Common myeloid progenitor, CD34-positive (primary cell): Measurements from ENCODE around the gene ZNF583.

Experiments used
- CTCF ChIA-PET: fragments of 350-600 bp; sonication (Branson Sonifier 250); formaldehyde crosslinking; loops from one replicate; lab custom pipeline; 2021; ENCODE audit warnings: antibody characterized with exemption; lab: Charles Lee
- POLR2A ChIA-PET: fragments of 350-600 bp; sonication (Branson Sonifier 250); formaldehyde crosslinking; loops from one replicate; lab custom pipeline; 2021; ENCODE audit warnings: antibody characterized with exemption; lab: Charles Lee
- DNase-seq, 3 donors: peaks; one replicate each; pipeline versions ENCODE4 v3.0.0 to v3.0.0-alpha.2; 2013
- H3K27ac ChIP-seq, 2 experiments: 1 replicate in 1 of 2; 2 replicates in 1 of 2; pipeline ENCODE4 v1.7.0; 2013; ENCODE audit warnings: inconsistent platforms in 2 of 2, low read length in 2 of 2, mild to moderate bottlenecking in 2 of 2, low read depth in 1 of 2, moderate library complexity in 1 of 2; ENCODE audit not compliant: severe bottlenecking in 2 of 2, insufficient read depth in 1 of 2, poor library complexity in 1 of 2
- H3K27me3 ChIP-seq, 5 experiments: replicated peaks in 2 of 5; 1 replicate in 3 of 5; 2 replicates in 2 of 5; pipeline versions ENCODE4 v1.6.1 to v1.7.0; 2013; ENCODE audit warnings: low read length in 4 of 5, mild to moderate bottlenecking in 2 of 5, moderate library complexity in 2 of 5, inconsistent platforms in 1 of 5; ENCODE audit not compliant: insufficient read depth in 5 of 5, control insufficient read depth in 4 of 5
- H3K36me3 ChIP-seq, 4 experiments: 1 replicate in 2 of 4; 2 replicates in 2 of 4; pipeline versions ENCODE4 v1.6.1 to v1.7.0; 2013; ENCODE audit warnings: low read length in 3 of 4, control low read depth in 1 of 4, mild to moderate bottlenecking in 1 of 4; ENCODE audit not compliant: control insufficient read depth in 4 of 4, insufficient read depth in 4 of 4
- H3K4me1 ChIP-seq, 4 experiments: 1 replicate in 3 of 4; 2 replicates in 1 of 4; pipeline versions ENCODE4 v1.6.1 to v1.7.1; 2013; ENCODE audit warnings: low read length in 3 of 4, mild to moderate bottlenecking in 3 of 4, control low read depth in 1 of 4, inconsistent platforms in 1 of 4, moderate library complexity in 1 of 4; ENCODE audit not compliant: control insufficient read depth in 4 of 4, insufficient read depth in 4 of 4; ENCODE audit errors: control extremely low read depth in 1 of 4
- H3K4me3 ChIP-seq, 7 experiments: 1 replicate in 4 of 7; 2 replicates in 3 of 7; pipeline versions ENCODE4 v1.5.1 to v1.7.0; 2013; ENCODE audit warnings: mild to moderate bottlenecking in 7 of 7, low read length in 6 of 7, moderate library complexity in 6 of 7, inconsistent platforms in 2 of 7, low read depth in 2 of 7, control low read depth in 1 of 7; ENCODE audit not compliant: insufficient read depth in 4 of 7, control insufficient read depth in 1 of 7; ENCODE audit errors: extremely low read depth in 1 of 7
- H3K9me3 ChIP-seq, 5 experiments: 1 replicate in 4 of 5; 2 replicates in 1 of 5; pipeline versions ENCODE4 v1.6.1 to v1.7.1; 2013; ENCODE audit warnings: low read length in 4 of 5, mild to moderate bottlenecking in 2 of 5, inconsistent platforms in 1 of 5, low read depth in 1 of 5, moderate library complexity in 1 of 5; ENCODE audit not compliant: control insufficient read depth in 4 of 5, insufficient read depth in 2 of 5; ENCODE audit errors: control extremely low read depth in 1 of 5
- WGBS: methylation state at CpG from one replicate; pipeline ENCODE4 v1.1.5; 2013; ENCODE audit not compliant: insufficient coverage; 5-methylcytosine and 5-hydroxymethylcytosine counted together

Gene ZNF583

DNA sequence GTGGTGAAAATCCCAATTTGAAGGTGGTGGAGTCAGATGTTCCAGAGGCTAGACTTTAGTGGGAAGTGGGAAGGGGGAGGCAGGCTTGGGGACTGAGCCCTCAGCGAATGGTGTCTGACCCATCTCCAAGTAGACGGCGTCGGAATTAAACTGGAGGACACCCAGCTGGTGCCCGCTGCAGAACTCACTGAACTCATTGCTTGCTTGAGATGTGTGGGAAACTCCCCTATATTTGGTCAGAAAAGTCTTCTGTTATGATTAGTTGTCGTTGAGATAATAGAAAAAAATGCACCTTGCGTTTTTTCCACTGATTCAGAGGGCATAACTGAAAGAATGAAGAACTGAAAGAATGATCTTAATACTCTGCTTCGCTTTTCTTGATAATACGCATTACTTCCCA is 871 bp upstream of the ZNF583 start:
- 49% methylated on average over 7 of the region's 9 CpGs for WGBS
- Histone ChIP-seq H3K9me3 (peaks cover 8 to 61% (median 38%) of the 10 kb centered on the region in 5 experiments), H3K4me3 (peak overlapping the region; percentile 61 to 97 (median 83)), H3K27ac (peak overlapping the region; percentile 93), H3K4me1 (peaks cover 3 to 16% (median 11%) of the 10 kb centered on the region in 4 experiments), H3K36me3 (peaks cover 7 to 31% (median 20%) of the 10 kb centered on the region in 4 experiments), H3K27me3 (no peaks in the 10 kb centered on the region)
- DNase-seq, result peak in 2 of 3 donors; percentile 41 to 53
- CTCF ChIA-PET, result interaction anchor here (1.5 kb wide), 1 partner anchor 11 kb away, joined by 4 read pairs; no protein-coding TSS in a partner anchor
- POLR2A ChIA-PET, result no interaction called here

GRCh38 chr19:56404705-56405056 is 549 bp downstream of the ZNF583 start:
- peaks cover 12 to 32% (median 23%) of the 10 kb centered on the region in 4 experiments for H3K36me3 ChIP-seq
- peaks cover 8 to 62% (median 31%) of the 10 kb centered on the region in 5 experiments for H3K9me3 ChIP-seq
- ChIA-PET CTCF (interaction anchor here (1.5 kb wide), 1 partner anchor 12 kb away, joined by 4 read pairs; no protein-coding TSS in a partner anchor), POLR2A (no interaction called here)
- peak overlapping the region; percentile 61 to 97 (median 83) for H3K4me3 ChIP-seq
- peak overlapping the region; percentile 93 for H3K27ac ChIP-seq
- H3K27me3 ChIP-seq, result no peaks in the 10 kb centered on the region
- no peak for DNase-seq
- WGBS, result 68% methylated on average over 9 of the region's 9 CpGs
- peaks cover 3 to 16% (median 11%) of the 10 kb centered on the region in 4 experiments for H3K4me1 ChIP-seq

DNA sequence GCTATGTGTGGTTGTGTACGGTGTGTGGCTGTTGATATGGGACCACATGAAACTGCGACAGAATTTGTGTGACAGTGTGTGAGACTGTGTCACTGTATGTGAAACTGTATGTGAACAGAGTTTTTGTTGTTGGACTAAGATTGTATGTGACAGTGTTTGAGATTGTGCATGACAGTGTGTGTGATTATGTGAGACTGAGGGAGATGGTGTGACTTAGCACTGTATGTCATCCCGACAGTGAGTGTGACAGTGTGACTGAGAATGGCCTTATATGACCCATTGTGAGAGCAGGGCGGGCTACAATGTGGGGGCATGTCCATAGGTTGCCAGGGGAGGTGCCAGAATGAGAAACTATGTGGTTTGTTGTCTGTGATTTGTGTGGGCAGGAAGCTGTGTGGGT is 930 bp downstream of the ZNF583 start:
- Histone ChIP-seq H3K36me3 (peaks cover 13 to 35% (median 24%) of the 10 kb centered on the region in 4 experiments), H3K27ac (peak overlapping the region in 1 of 2 experiments; percentile 93), H3K4me3 (peak overlapping the region in 4 of 7 experiments; percentile 82 to 91 (median 85)), H3K27me3 (no peaks in the 10 kb centered on the region), H3K4me1 (peaks cover 3 to 16% (median 11%) of the 10 kb centered on the region in 4 experiments), H3K9me3 (peaks cover 8 to 62% (median 29%) of the 10 kb centered on the region in 5 experiments)
- POLR2A ChIA-PET, result no interaction called here
- peak in 2 of 3 donors; percentile 14 to 40 for DNase-seq
- CTCF ChIA-PET, result no interaction called here
- 98% methylated on average over 4 of the region's 4 CpGs for WGBS

GRCh38 chr19:56423276-56423984 is 19.3 kb downstream of the ZNF583 start:
- ChIA-PET CTCF (no interaction called here), POLR2A (no interaction called here)
- 95% methylated on average over 5 of the region's 5 CpGs for WGBS
- Histone ChIP-seq H3K4me1 (no peaks in the 10 kb centered on the region), H3K9me3 (peaks cover 31 to 92% (median 47%) of the 10 kb centered on the region in 5 experiments), H3K4me3 (peak overlapping the region in 2 of 7 experiments; percentile 2 to 19), H3K27ac (no peak overlapping the region), H3K27me3 (no peaks in the 10 kb centered on the region), H3K36me3 (peaks cover 12 to 51% (median 19%) of the 10 kb centered on the region in 4 experiments)
- no peak for DNase-seq

DNA sequence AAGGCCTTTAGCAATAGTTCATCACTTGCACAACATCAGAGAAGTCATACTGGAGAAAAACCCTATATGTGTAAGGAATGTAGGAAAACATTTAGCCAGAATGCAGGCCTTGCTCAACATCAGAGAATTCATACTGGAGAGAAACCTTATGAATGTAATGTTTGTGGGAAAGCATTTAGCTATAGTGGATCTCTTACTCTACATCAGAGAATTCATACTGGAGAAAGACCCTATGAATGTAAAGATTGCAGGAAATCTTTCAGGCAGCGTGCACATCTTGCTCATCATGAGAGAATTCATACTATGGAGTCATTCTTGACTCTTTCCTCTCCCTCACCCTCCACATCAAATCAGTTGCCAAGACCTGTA is 19.8 kb downstream of the ZNF583 start:
- H3K9me3 ChIP-seq, result peaks cover 35 to 91% (median 45%) of the 10 kb centered on the region in 5 experiments
- no peaks in the 10 kb centered on the region for H3K27me3 ChIP-seq
- H3K36me3 ChIP-seq, result peaks cover 12 to 45% (median 19%) of the 10 kb centered on the region in 4 experiments
- no peak overlapping the region for H3K4me3 ChIP-seq
- no peak overlapping the region for H3K27ac ChIP-seq
- WGBS, result 100% methylated on average over 1 of the region's 1 CpG
- POLR2A ChIA-PET, result no interaction called here
- H3K4me1 ChIP-seq, result no peaks in the 10 kb centered on the region
- DNase-seq, result no peak
- CTCF ChIA-PET, result no interaction called here

- Histone ChIP-seq H3K36me3 (peaks cover 9 to 38% (median 18%) of the 10 kb centered on the region in 4 experiments), H3K9me3 (peaks cover 24 to 81% (median 43%) of the 10 kb centered on the region in 5 experiments)
- WGBS, result 100% methylated on average over 1 of the region's 8 CpGs
These were observed 37.2 kb downstream of the ZNF583 start for GRCh38 chr19:56441206-56441792.

DNA sequence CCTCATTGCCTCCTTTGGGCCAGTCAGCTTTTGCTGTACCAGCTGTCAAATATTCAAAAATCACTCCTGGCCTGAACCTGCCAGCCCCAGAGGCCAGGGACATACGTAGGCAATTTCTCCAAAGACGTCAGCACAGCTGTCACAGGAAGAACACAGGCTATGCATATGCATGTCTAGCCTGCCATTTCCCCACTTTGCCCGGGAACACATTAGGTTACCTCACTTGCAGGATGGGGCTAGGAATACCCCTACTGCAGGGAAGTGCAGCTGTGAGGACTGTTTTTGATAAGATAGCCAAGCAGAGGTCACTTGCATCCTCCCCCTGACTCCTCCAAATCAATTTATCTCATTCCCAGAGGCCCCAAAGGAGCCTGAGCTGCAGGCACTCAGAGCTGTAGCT is 70.2 kb downstream of the ZNF583 start:
- no peak for DNase-seq
- WGBS, result 100% methylated on average over 2 of the region's 3 CpGs
- peaks cover 0 to 32% (median 23%) of the 10 kb centered on the region in 4 experiments for H3K4me1 ChIP-seq
- peaks cover 4 to 67% (median 52%) of the 10 kb centered on the region in 5 experiments for H3K9me3 ChIP-seq
- H3K36me3 ChIP-seq, result peaks cover 8 to 61% (median 44%) of the 10 kb centered on the region in 4 experiments
- ChIA-PET CTCF (no interaction called here), POLR2A (no interaction called here)
- H3K4me3 ChIP-seq, result peak overlapping the region in 1 of 7 experiments; percentile 26
- no peaks in the 10 kb centered on the region for H3K27me3 ChIP-seq
- no peak overlapping the region for H3K27ac ChIP-seq

More at GRCh38 chr19:56441206-56441792, 37.2 kb downstream of the ZNF583 start:
- POLR2A ChIA-PET, result no interaction called here
- CTCF ChIA-PET, result no interaction called here
- no peak overlapping the region for H3K27ac ChIP-seq
- no peaks in the 10 kb centered on the region for H3K27me3 ChIP-seq
- no peak overlapping the region for H3K4me3 ChIP-seq
- H3K4me1 ChIP-seq, result no peaks in the 10 kb centered on the region
- no peak for DNase-seq
